Chondrocyte (in vitro differentiated cells): Measurements from ENCODE around the gene TXN2. TPM values are rescaled to one million over a fixed set of nuclear protein-coding genes. Genes with fewer than 3 reads are reported as not detected.

ENCODE experiments used
- DNase-seq: peaks from one replicate; pipeline ENCODE4 v3.0.0; 2021; ENCODE audit warnings: mixed read lengths, low spot score
- H3K27ac Mint-ChIP-seq: one replicate; pipeline ENCODE4 v1.8.0; 2021; ENCODE audit warnings: mild to moderate bottlenecking, moderate library complexity, mixed read lengths; ENCODE audit not compliant: unreplicated experiment
- H3K27me3 Mint-ChIP-seq: 2 replicates; pipeline ENCODE4 v1.8.0; 2021; ENCODE audit warnings: low read depth, mixed read lengths
- H3K36me3 Mint-ChIP-seq: 2 replicates; pipeline ENCODE4 v1.8.0; 2021; ENCODE audit warnings: low read depth, mixed read lengths
- H3K4me1 Mint-ChIP-seq: 2 replicates; pipeline ENCODE4 v1.8.0; 2021; ENCODE audit warnings: low read depth, mild to moderate bottlenecking, mixed read lengths
- H3K4me3 Mint-ChIP-seq: one replicate; pipeline ENCODE4 v1.8.0; 2021; ENCODE audit warnings: mild to moderate bottlenecking, moderate library complexity, mixed read lengths; ENCODE audit not compliant: unreplicated experiment
- H3K9me3 Mint-ChIP-seq: 2 replicates; pipeline ENCODE4 v1.8.0; 2021; ENCODE audit warnings: low read depth, mixed read lengths
- CTCF ChIP-seq: fragments of 200-600 bp; sonication (generic); IDR thresholded peaks from 2 replicates; pipeline ENCODE4 v1.5.0; 2021; ENCODE audit warnings: antibody characterized with exemption, mild to moderate bottlenecking, moderate library complexity
- total RNA-seq: library from RNA; stranded (reverse); gene quantifications from 3 replicates; pipeline ENCODE4 v1.2.1, GENCODE V29; 2021

Gene TXN2
- total RNA-seq, 1 donor from 2014 or later = 48.5 TPM

GRCh38 chr22:36478966-36479365, 2.5 kb downstream of the TXN2 start:
- no peaks in the 10 kb centered on the region for H3K9me3 Mint-ChIP-seq
- H3K36me3 Mint-ChIP-seq = peaks cover 25% of the 10 kb centered on the region
- H3K27ac Mint-ChIP-seq = no peak overlapping the region
- no peak for DNase-seq
- no peaks in the 10 kb centered on the region for H3K27me3 Mint-ChIP-seq
- TF ChIP-seq CTCF = no peak
- no peak overlapping the region for H3K4me3 Mint-ChIP-seq
- peaks cover 19% of the 10 kb centered on the region for H3K4me1 Mint-ChIP-seq

- H3K9me3 Mint-ChIP-seq = no peaks in the 10 kb centered on the region
- peaks cover 25% of the 10 kb centered on the region for H3K36me3 Mint-ChIP-seq
- no peaks in the 10 kb centered on the region for H3K27me3 Mint-ChIP-seq
- no peak overlapping the region for H3K27ac Mint-ChIP-seq
- peaks cover 26% of the 10 kb centered on the region for H3K4me1 Mint-ChIP-seq
- no peak for DNase-seq
- H3K4me3 Mint-ChIP-seq = no peak overlapping the region
- no peak for TF ChIP-seq CTCF
Observed at GRCh38 chr22:36475341-36475740, 6.1 kb downstream of the TXN2 start.

GRCh38 chr22:36472689-36473088, 8.8 kb downstream of the TXN2 start:
- no peak for DNase-seq
- TF ChIP-seq CTCF = no peak
- Mint-ChIP-seq H3K36me3 (peaks cover 25% of the 10 kb centered on the region), H3K9me3 (no peaks in the 10 kb centered on the region), H3K4me3 (no peak overlapping the region), H3K27me3 (no peaks in the 10 kb centered on the region), H3K27ac (peak overlapping the region; percentile 99), H3K4me1 (peaks cover 49% of the 10 kb centered on the region)

GRCh38 chr22:36471341-36471821, 10.1 kb downstream of the TXN2 start:
- peaks cover 62% of the 10 kb centered on the region for H3K4me1 Mint-ChIP-seq

GRCh38 chr22:36470994-36471331, 10.5 kb downstream of the TXN2 start:
- Mint-ChIP-seq H3K9me3 (no peaks in the 10 kb centered on the region), H3K36me3 (peaks cover 16% of the 10 kb centered on the region), H3K4me3 (no peak overlapping the region), H3K27me3 (no peaks in the 10 kb centered on the region), H3K4me1 (peaks cover 66% of the 10 kb centered on the region), H3K27ac (peak overlapping the region; percentile 99)
- no peak for TF ChIP-seq CTCF
- no peak for DNase-seq

More at GRCh38 chr22:36471341-36471821, 10.1 kb downstream of the TXN2 start:
- H3K4me3 Mint-ChIP-seq = no peak overlapping the region
- peaks cover 18% of the 10 kb centered on the region for H3K36me3 Mint-ChIP-seq
- peak overlapping the region; percentile 99 for H3K27ac Mint-ChIP-seq
- no peak for TF ChIP-seq CTCF
- no peaks in the 10 kb centered on the region for H3K27me3 Mint-ChIP-seq
- no peak for DNase-seq
- H3K9me3 Mint-ChIP-seq = no peaks in the 10 kb centered on the region
